ENCODE data around the gene SLAIN1.

DNA sequence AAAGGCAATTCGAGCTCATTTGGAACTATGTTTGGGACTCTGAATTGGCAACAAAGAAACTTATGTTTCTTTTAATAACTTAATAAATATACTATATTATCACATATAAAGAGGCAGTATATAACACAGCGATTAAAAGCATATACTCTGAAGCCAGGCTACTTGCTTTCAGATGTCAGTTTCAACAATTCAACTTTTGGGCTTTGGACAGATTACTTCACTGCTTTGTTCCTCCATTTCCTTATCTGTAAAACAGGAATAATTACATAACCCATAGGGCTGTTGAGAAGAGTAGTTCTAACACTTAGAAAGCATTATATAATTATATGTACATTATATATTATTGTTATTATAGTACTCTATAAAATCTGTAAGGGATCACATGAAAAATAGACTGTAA, 113.9 kb downstream of the SLAIN1 start:
- TF ChIP-seq POLR2A (IDR thresholded peaks at IDR 0.05; ENCODE audit: low read length) = no peak
- no peak for TF ChIP-seq GATA1 (IDR thresholded peaks at IDR 0.05; ENCODE audit: low read depth, low read length)

Measured in erythroblast (primary cell).